ENCODE results near the gene CEP78. TPM values are rescaled to one million over a fixed set of nuclear protein-coding genes. Genes with fewer than 3 reads are reported as not detected.

CEP78 gene
- total RNA-seq, 2 experiments from 2014 or later, result 10.5 to 12.1 TPM

- no peak overlapping the region for H3K4me3 Mint-ChIP-seq
- no peak for ATAC-seq (ENCODE audit: poor library complexity)
- no peaks in the 10 kb centered on the region for H3K4me1 Mint-ChIP-seq (ENCODE audit: low read depth)
- Histone ChIP-seq H3K4me3 (ENCODE audit: low read length) (no peak overlapping the region), H3K36me3 (ENCODE audit: insufficient read depth, low read length) (peaks cover 7% of the 10 kb centered on the region), H3K27me3 (ENCODE audit: control insufficient read depth in 1 of 2, insufficient read depth in 2 of 2, low read length in 2 of 2) (no peaks in the 10 kb centered on the region), H3K9me3 (ENCODE audit: control insufficient read depth in 1 of 2, insufficient read depth in 1 of 2, low read length in 2 of 2) (no peaks in the 10 kb centered on the region), H3K4me1 (ENCODE audit: insufficient read depth, low read length) (no peaks in the 10 kb centered on the region), H3K27ac (ENCODE audit: low read depth in 1 of 2, low read length in 2 of 2) (no peak overlapping the region)
- DNase-seq, result no peak
- peaks cover 59% of the 10 kb centered on the region for H3K36me3 Mint-ChIP-seq (ENCODE audit: low read depth)
- H3K9me3 Mint-ChIP-seq, result no peaks in the 10 kb centered on the region
- ChIA-PET CTCF (no interaction called here), POLR2A (no interaction called here)
- intact Hi-C loops (cut with DNase I, micrococcal nuclease), result no loop called here
- no peak overlapping the region for H3K27ac Mint-ChIP-seq
- no peak for TF ChIP-seq CTCF (IDR thresholded peaks at IDR 0.05)
- H3K27me3 Mint-ChIP-seq, result no peaks in the 10 kb centered on the region
Observed at GRCh38 chr9:78309066-78309465, 73.2 kb downstream of the CEP78 start.

- POLR2A ChIA-PET, result no interaction called here
- no peak for ATAC-seq (ENCODE audit: poor library complexity)
- CTCF ChIA-PET, result no interaction called here
Observed at GRCh38 chr9:78311075-78311474, 75.2 kb downstream of the CEP78 start.

GRCh38 chr9:78311886-78312524 is 76.1 kb downstream of the CEP78 start:
- Histone ChIP-seq H3K9me3 (ENCODE audit: control insufficient read depth in 1 of 2, insufficient read depth in 1 of 2, low read length in 2 of 2) (no peaks in the 10 kb centered on the region), H3K27ac (ENCODE audit: low read depth in 1 of 2, low read length in 2 of 2) (no peak overlapping the region), H3K27me3 (ENCODE audit: control insufficient read depth in 1 of 2, insufficient read depth in 2 of 2, low read length in 2 of 2) (no peaks in the 10 kb centered on the region), H3K4me3 (ENCODE audit: low read length) (no peak overlapping the region), H3K4me1 (ENCODE audit: insufficient read depth, low read length) (no peaks in the 10 kb centered on the region), H3K36me3 (ENCODE audit: insufficient read depth, low read length) (peaks cover 9% of the 10 kb centered on the region)
- H3K36me3 Mint-ChIP-seq (ENCODE audit: low read depth), result peaks cover 44% of the 10 kb centered on the region
- POLR2A ChIA-PET, result no interaction called here
- intact Hi-C loops (cut with DNase I, micrococcal nuclease), result no loop called here
- H3K9me3 Mint-ChIP-seq, result no peaks in the 10 kb centered on the region
- no peak for TF ChIP-seq CTCF (IDR thresholded peaks at IDR 0.05)
- CTCF ChIA-PET, result no interaction called here
- no peak overlapping the region for H3K27ac Mint-ChIP-seq
- H3K4me3 Mint-ChIP-seq, result no peak overlapping the region
- H3K27me3 Mint-ChIP-seq, result no peaks in the 10 kb centered on the region
- ATAC-seq (ENCODE audit: poor library complexity) (no peak), DNase-seq (no peak)
- no peaks in the 10 kb centered on the region for H3K4me1 Mint-ChIP-seq (ENCODE audit: low read depth)

More at GRCh38 chr9:78311075-78311474, 75.2 kb downstream of the CEP78 start:
- no peaks in the 10 kb centered on the region for H3K9me3 ChIP-seq (ENCODE audit: control insufficient read depth in 1 of 2, insufficient read depth in 1 of 2, low read length in 2 of 2)
- H3K27ac ChIP-seq (ENCODE audit: low read depth in 1 of 2, low read length in 2 of 2), result no peak overlapping the region
- intact Hi-C loops (cut with DNase I, micrococcal nuclease), result no loop called here
- no peak for TF ChIP-seq CTCF (IDR thresholded peaks at IDR 0.05)
- Mint-ChIP-seq H3K36me3 (ENCODE audit: low read depth) (peaks cover 44% of the 10 kb centered on the region), H3K9me3 (no peaks in the 10 kb centered on the region), H3K4me3 (no peak overlapping the region), H3K4me1 (ENCODE audit: low read depth) (no peaks in the 10 kb centered on the region), H3K27me3 (no peaks in the 10 kb centered on the region), H3K27ac (no peak overlapping the region)
- H3K36me3 ChIP-seq (ENCODE audit: insufficient read depth, low read length), result peaks cover 9% of the 10 kb centered on the region
- H3K27me3 ChIP-seq (ENCODE audit: control insufficient read depth in 1 of 2, insufficient read depth in 2 of 2, low read length in 2 of 2), result no peaks in the 10 kb centered on the region
- no peak overlapping the region for H3K4me3 ChIP-seq (ENCODE audit: low read length)
- H3K4me1 ChIP-seq (ENCODE audit: insufficient read depth, low read length), result no peaks in the 10 kb centered on the region
- DNase-seq, result no peak
